Lower leg skin (tissue), 4 donors: ENCODE measurements around the gene NLK. TPM values are rescaled to one million over a fixed set of nuclear protein-coding genes. Genes with fewer than 3 reads are reported as not detected.
"Not testable (repeated sequence)": the region's sequence is repeated elsewhere in the genome, so short reads cannot be mapped to it uniquely, and the experiment has no call there.

ENCODE experiments used
- DNase-seq, 2 donors: peaks; one replicate each; pipeline ENCODE4 v3.0.0-alpha.2; 2019; ENCODE audit warnings: low spot score in 2 of 2
- H3K4me3 ChIP-seq: fragments of 200-600 bp; sonication (generic); 2 replicates; pipeline ENCODE4 v1.5.1; 2017; ENCODE audit warnings: mild to moderate bottlenecking, low read depth; ENCODE audit not compliant: poor library complexity, severe bottlenecking
- POLR2A ChIP-seq, 2 donors: fragments of 450-650 bp; IDR thresholded peaks; one replicate each; pipeline ENCODE4 v1.6.1; 2016 to 2017; ENCODE audit warnings: antibody characterized with exemption in 2 of 2, mild to moderate bottlenecking in 1 of 2, moderate library complexity in 1 of 2
- WGBS, 2 donors: methylation state at CpG; one replicate each; pipeline ENCODE4 v1.1.5; 2018; 5-methylcytosine and 5-hydroxymethylcytosine counted together
- intact Hi-C: fragments of 100-400 bp; cut with DNase I; formaldehyde crosslinking; loops from one replicate; pipeline ENCODE4 v1.15.0; 2023; ENCODE audit warnings: low total_unique reads
- total RNA-seq, 4 donors: library from RNA; depleted of rRNA; stranded (reverse); fragments of >200 nt; gene quantifications; one replicate each; pipeline ENCODE4 v1.1.0, GENCODE V29; 2016
- TF ChIP-seq, protein P1 (sequence below), 3 donors: fragments of 450-650 bp; IDR thresholded peaks; one replicate each; pipeline ENCODE4 v1.5.1; 2016; ENCODE audit warnings: antibody characterized with exemption in 3 of 3, mild to moderate bottlenecking in 3 of 3, moderate library complexity in 2 of 3

The NLK gene
- total RNA-seq, 4 donors from 2014 or later: 5.9 to 10.8 (median 8.2) TPM

GRCh38 chr17:28031174-28031573, 11.3 kb upstream of the NLK start:
- DNase-seq: no peak
- no peak overlapping the region for H3K4me3 ChIP-seq
- 68 to 82% methylated on average over 6 of the region's 6 CpGs for WGBS, 2 donors
- intact Hi-C loops: no loop called here
- no peak for TF ChIP-seq POLR2A (IDR thresholded peaks at IDR 0.05)
- TF ChIP-seq, protein P1, sequence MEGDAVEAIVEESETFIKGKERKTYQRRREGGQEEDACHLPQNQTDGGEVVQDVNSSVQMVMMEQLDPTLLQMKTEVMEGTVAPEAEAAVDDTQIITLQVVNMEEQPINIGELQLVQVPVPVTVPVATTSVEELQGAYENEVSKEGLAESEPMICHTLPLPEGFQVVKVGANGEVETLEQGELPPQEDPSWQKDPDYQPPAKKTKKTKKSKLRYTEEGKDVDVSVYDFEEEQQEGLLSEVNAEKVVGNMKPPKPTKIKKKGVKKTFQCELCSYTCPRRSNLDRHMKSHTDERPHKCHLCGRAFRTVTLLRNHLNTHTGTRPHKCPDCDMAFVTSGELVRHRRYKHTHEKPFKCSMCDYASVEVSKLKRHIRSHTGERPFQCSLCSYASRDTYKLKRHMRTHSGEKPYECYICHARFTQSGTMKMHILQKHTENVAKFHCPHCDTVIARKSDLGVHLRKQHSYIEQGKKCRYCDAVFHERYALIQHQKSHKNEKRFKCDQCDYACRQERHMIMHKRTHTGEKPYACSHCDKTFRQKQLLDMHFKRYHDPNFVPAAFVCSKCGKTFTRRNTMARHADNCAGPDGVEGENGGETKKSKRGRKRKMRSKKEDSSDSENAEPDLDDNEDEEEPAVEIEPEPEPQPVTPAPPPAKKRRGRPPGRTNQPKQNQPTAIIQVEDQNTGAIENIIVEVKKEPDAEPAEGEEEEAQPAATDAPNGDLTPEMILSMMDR (IDR thresholded peaks at IDR 0.05): no peak

DNA sequence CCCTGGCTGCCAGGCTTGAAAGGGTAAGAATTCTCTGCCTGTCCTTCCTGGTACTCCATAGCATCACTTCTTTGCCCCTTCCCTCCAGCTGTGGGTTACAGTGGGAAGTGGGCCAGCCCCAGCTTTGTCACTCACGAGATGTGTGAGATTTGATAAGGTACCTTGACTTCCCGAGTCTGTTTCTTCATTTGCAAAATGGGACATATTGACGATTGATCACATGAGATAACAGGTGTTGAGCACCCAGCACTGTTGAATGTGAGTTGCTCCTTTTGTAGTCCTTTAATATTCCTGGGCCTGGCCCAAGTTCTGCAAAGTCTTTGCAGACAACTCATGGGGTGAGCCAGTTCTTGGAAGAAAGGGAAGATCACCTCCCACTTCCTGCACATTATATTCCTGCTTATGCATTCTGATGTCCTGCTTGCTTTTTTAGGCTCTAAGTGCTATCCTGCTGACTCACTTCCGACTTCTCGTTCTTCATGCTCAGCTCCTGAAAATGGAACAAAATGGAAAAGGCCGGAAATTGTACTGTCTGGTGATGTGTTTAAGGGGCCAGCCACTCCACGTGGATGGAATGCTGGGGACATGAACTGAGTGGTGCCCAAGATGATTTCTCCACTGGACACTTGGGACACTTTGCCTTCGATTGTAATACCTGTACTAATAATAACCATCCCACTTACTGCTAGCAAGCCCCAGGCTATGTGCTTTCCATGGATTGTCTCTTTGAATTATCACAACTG, 8.3 kb upstream of the NLK start:
- WGBS, 2 donors: 48 to 59% methylated on average over 8 of the region's 8 CpGs
- TF ChIP-seq, protein P1 (IDR thresholded peaks at IDR 0.05): no peak
- TF ChIP-seq POLR2A (IDR thresholded peaks at IDR 0.05): no peak
- intact Hi-C loops: no loop called here
- no peak for DNase-seq
- no peak overlapping the region for H3K4me3 ChIP-seq

DNA sequence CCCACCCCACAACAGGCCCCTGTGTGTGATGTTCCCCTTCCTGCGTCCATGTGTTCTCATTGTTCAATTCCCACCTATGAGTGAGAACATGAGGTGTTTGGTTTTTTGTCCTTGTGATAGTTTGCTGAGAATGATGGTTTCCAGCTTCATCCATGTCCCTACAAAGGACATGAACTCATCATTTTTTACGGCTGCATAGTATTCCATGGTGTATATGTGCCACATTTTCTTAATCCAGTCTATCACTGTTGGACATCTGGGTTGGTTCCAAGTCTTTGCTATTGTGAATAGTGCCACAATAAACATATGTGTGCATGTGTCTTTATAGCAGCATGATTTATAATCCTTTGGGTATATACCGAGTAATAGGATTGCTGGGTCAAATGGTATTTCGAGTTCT, 7.0 kb upstream of the NLK start:
- H3K4me3 ChIP-seq, intact Hi-C loops, DNase-seq: not testable (repeated sequence)
- 95 to 99% methylated on average over 4 of the region's 4 CpGs for WGBS, 2 donors

- intact Hi-C loops, DNase-seq, H3K4me3 ChIP-seq: not testable (repeated sequence)
- 85 to 87% methylated on average over 2 of the region's 2 CpGs for WGBS, 2 donors
Observed at GRCh38 chr17:28035884-28036283, 6.6 kb upstream of the NLK start.

GRCh38 chr17:28038802-28039201, 3.7 kb upstream of the NLK start:
- intact Hi-C loops: no loop called here
- no peak overlapping the region for H3K4me3 ChIP-seq
- no peak for DNase-seq
- WGBS, 2 donors: 19 to 31% methylated on average over 1 of the region's 1 CpG
- TF ChIP-seq POLR2A (IDR thresholded peaks at IDR 0.05): no peak
- TF ChIP-seq, protein P1 (IDR thresholded peaks at IDR 0.05): no peak

GRCh38 chr17:28039251-28039650, 3.2 kb upstream of the NLK start:
- WGBS, 2 donors: 61 to 66% methylated on average over 3 of the region's 3 CpGs
- TF ChIP-seq, protein P1 (IDR thresholded peaks at IDR 0.05): no peak
- no peak for TF ChIP-seq POLR2A (IDR thresholded peaks at IDR 0.05)
- intact Hi-C loops: no loop called here
- H3K4me3 ChIP-seq: no peak overlapping the region
- no peak for DNase-seq

- no peak for DNase-seq
- WGBS, 2 donors: 88 to 91% methylated on average over 6 of the region's 6 CpGs
- TF ChIP-seq POLR2A (IDR thresholded peaks at IDR 0.05): no peak
- TF ChIP-seq, protein P1 (IDR thresholded peaks at IDR 0.05): no peak
- H3K4me3 ChIP-seq: no peak overlapping the region
- intact Hi-C loops: loop anchor here (10.0 kb wide), 1 partner anchor 416 kb away; no protein-coding TSS in a partner anchor
Observed at GRCh38 chr17:28040406-28040805, 2.1 kb upstream of the NLK start.
